ENCODE data around the gene ANXA9. TPM values are rescaled to one million over a fixed set of nuclear protein-coding genes. Genes with fewer than 3 reads are reported as not detected.

The ANXA9 gene
- total RNA-seq, 1 donor from 2014 or later: 1.2 TPM

DNA sequence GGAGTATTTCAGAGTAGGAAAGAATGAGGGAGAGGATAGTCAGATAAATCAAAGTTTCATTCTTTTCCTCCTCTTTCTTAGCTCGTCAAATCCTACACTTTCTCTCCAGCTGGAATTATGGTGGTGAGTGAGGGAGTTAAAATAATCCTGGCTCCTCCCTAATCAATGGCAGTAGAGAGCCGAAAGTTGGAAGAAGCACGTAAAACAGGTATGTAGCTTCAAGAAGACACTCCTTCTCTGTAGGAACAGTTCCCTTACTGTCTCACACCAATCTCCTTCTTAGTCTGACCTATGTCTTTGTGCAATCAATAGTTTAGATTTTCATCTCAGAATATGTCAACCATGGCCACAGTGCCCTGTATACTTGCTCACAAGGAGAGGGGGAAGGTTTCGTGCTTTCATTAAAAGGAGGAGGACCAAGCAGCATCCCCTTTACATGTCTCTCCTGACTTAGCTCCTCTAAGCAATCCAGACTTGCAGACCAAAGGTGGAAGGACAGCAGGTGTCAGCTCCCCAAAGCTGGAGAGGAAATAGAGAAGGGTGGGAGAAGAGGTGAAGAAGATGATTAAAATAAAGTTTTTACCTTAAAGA is 23.7 kb downstream of the ANXA9 start:
- DNase-seq (ENCODE audit: low spot score in 2 of 2, unreplicated experiment in 2 of 2): no peak
- peak overlapping the region; percentile 100 for H3K27ac Mint-ChIP-seq
- H3K4me1 Mint-ChIP-seq: peaks cover 65% of the 10 kb centered on the region
- H3K27me3 Mint-ChIP-seq (ENCODE audit: low read depth): no peaks in the 10 kb centered on the region
- H3K36me3 Mint-ChIP-seq: peaks cover 10% of the 10 kb centered on the region
- TF ChIP-seq CTCF (IDR thresholded peaks at IDR 0.05; ENCODE audit: unreplicated experiment): no peak
- no peaks in the 10 kb centered on the region for H3K9me3 Mint-ChIP-seq
- H3K4me3 Mint-ChIP-seq: peak overlapping the region; percentile 97

DNA sequence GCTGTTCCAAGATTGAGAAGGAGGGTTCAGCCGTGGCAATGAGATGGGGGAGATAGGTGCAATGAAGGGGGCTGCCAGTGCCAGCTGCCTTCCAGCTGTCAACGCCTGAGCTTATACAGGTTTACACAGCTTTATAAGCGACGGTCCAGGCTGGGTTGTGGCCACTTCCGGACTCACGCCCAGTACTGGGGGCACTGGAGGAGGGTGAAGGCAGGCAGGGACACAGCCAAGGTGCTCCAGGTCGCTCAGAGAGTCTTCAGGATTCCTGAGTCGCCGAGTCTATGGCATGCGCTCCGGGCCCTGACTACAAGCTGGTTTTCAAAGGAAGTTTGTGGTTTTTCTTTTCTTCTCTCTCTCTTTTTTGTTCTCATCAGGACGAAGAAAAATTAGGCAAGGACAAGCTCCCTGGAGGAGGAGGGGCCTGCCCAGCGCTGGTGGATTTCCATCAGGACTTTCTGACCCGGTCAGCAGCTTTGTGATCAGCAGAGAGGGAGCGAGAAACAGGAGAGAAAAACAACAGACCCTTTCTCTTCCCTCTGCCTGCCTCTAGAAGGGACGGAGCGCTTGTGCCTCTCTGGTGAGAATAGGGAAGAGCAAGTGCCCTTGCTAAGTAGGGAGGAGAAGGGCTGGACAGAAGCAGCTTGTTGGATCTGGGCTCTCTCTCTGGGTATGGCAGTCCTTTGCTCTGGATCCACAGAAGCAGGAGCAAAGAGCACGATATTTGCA is 24.4 kb downstream of the ANXA9 start, which contains the start of gene MINDY1:
TSS of gene MINDY1 (minus strand) at position 576 of the 726 bp plus-strand sequence. CDS start 4,285 bp downstream, outside the sequence.
- peak within 1 kb of the TSS; percentile 97 for H3K4me3 Mint-ChIP-seq
- peaks cover 6% of the 10 kb centered on the region for H3K36me3 Mint-ChIP-seq
- DNase-seq (ENCODE audit: low spot score in 2 of 2, unreplicated experiment in 2 of 2): peak in 1 of 2 experiments; percentile 70
- H3K27me3 Mint-ChIP-seq (ENCODE audit: low read depth): no peaks in the 10 kb centered on the region
- H3K4me1 Mint-ChIP-seq: peaks cover 70% of the 10 kb centered on the region
- no peak for TF ChIP-seq CTCF (IDR thresholded peaks at IDR 0.05; ENCODE audit: unreplicated experiment)
- peak within 1 kb of the TSS; percentile 100 for H3K27ac Mint-ChIP-seq
- no peaks in the 10 kb centered on the region for H3K9me3 Mint-ChIP-seq

- peak overlapping the region; percentile 97 for H3K4me3 Mint-ChIP-seq
- peak overlapping the region; percentile 100 for H3K27ac Mint-ChIP-seq
- no peak for TF ChIP-seq CTCF (IDR thresholded peaks at IDR 0.05; ENCODE audit: unreplicated experiment)
- H3K36me3 Mint-ChIP-seq: peaks cover 2% of the 10 kb centered on the region
- no peaks in the 10 kb centered on the region for H3K9me3 Mint-ChIP-seq
- DNase-seq (ENCODE audit: low spot score in 2 of 2, unreplicated experiment in 2 of 2): no peak
- no peaks in the 10 kb centered on the region for H3K27me3 Mint-ChIP-seq (ENCODE audit: low read depth)
- peaks cover 66% of the 10 kb centered on the region for H3K4me1 Mint-ChIP-seq
Measured at GRCh38 chr1:151007853-151008243, 25.8 kb downstream of the ANXA9 start.

- Mint-ChIP-seq H3K9me3 (no peaks in the 10 kb centered on the region), H3K4me3 (peak within 1 kb of the TSS; percentile 97), H3K27me3 (ENCODE audit: low read depth) (no peaks in the 10 kb centered on the region), H3K4me1 (peaks cover 64% of the 10 kb centered on the region), H3K27ac (peak within 1 kb of the TSS; percentile 100), H3K36me3 (peaks cover 2% of the 10 kb centered on the region)
- no peak for TF ChIP-seq CTCF (IDR thresholded peaks at IDR 0.05; ENCODE audit: unreplicated experiment)
- DNase-seq (ENCODE audit: low spot score in 2 of 2, unreplicated experiment in 2 of 2): peak; percentile 89 to 91
Measured at GRCh38 chr1:151008244-151009205, 26.4 kb downstream of the ANXA9 start, which contains the start of gene PRUNE1. Gene PRUNE1, plus strand, starts transcription at chr1:151008449. Its CDS starts 184 bp downstream, at chr1:151008633.

GRCh38 chr1:151009206-151009587 is 27.1 kb downstream of the ANXA9 start:
- Mint-ChIP-seq H3K9me3 (no peaks in the 10 kb centered on the region), H3K4me3 (peak overlapping the region; percentile 97), H3K4me1 (peaks cover 61% of the 10 kb centered on the region), H3K27me3 (ENCODE audit: low read depth) (no peaks in the 10 kb centered on the region), H3K27ac (peak overlapping the region; percentile 100), H3K36me3 (peaks cover 2% of the 10 kb centered on the region)
- TF ChIP-seq CTCF (IDR thresholded peaks at IDR 0.05; ENCODE audit: unreplicated experiment): no peak
- DNase-seq (ENCODE audit: low spot score in 2 of 2, unreplicated experiment in 2 of 2): no peak
